Thyroid gland (tissue), 4 donors: ENCODE measurements around the gene MBNL2.

Source experiments
- POLR2A ChIP-seq, 2 donors: fragments of 450-650 bp; IDR thresholded peaks; one replicate each; pipeline ENCODE4 v1.6.1; 2017; ENCODE audit warnings: antibody characterized with exemption in 2 of 2, mild to moderate bottlenecking in 2 of 2, moderate library complexity in 1 of 2
- TF ChIP-seq, protein P1 (sequence below), 6 experiments: fragments of 200-600 bp in 3 of 6; fragments of 450-650 bp in 3 of 6; sonication (generic) in 3 of 6; IDR thresholded peaks; one replicate each; pipeline ENCODE4 v1.5.1; 2016 to 2019; ENCODE audit warnings: antibody characterized with exemption in 6 of 6, mild to moderate bottlenecking in 2 of 6, inconsistent platforms in 1 of 6, moderate library complexity in 1 of 6

GRCh38 chr13:97185291-97185690 is 36.8 kb upstream of the MBNL2 start:
- TF ChIP-seq, protein P1, sequence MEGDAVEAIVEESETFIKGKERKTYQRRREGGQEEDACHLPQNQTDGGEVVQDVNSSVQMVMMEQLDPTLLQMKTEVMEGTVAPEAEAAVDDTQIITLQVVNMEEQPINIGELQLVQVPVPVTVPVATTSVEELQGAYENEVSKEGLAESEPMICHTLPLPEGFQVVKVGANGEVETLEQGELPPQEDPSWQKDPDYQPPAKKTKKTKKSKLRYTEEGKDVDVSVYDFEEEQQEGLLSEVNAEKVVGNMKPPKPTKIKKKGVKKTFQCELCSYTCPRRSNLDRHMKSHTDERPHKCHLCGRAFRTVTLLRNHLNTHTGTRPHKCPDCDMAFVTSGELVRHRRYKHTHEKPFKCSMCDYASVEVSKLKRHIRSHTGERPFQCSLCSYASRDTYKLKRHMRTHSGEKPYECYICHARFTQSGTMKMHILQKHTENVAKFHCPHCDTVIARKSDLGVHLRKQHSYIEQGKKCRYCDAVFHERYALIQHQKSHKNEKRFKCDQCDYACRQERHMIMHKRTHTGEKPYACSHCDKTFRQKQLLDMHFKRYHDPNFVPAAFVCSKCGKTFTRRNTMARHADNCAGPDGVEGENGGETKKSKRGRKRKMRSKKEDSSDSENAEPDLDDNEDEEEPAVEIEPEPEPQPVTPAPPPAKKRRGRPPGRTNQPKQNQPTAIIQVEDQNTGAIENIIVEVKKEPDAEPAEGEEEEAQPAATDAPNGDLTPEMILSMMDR (IDR thresholded peaks at IDR 0.05) = no peak
- no peak for TF ChIP-seq POLR2A (IDR thresholded peaks at IDR 0.05)
